ENCODE results near the gene SRSF4. TPM values are rescaled to one million over a fixed set of nuclear protein-coding genes. Genes with fewer than 3 reads are reported as not detected.

The SRSF4 gene
- total and polyA plus RNA-seq, 2 donors (not counting 1 experiment from before 2014, with no cell fraction given): 48.4 to 93.5 TPM

GRCh38 chr1:29166291-29166878 is 15.3 kb downstream of the SRSF4 start:
- peaks cover 96% of the 10 kb centered on the region for H3K79me2 ChIP-seq (ENCODE audit: control insufficient read depth, insufficient read depth, low read length)
- peaks cover 26 to 51% of the 10 kb centered on the region in 2 experiments for H3K36me3 ChIP-seq (replicated peaks in 1 of 2; ENCODE audit: control extremely low read depth in 1 of 2, control insufficient read depth in 1 of 2, extremely low read depth in 1 of 2, insufficient read depth in 2 of 2, low read length in 1 of 2)
- no peak for TF ChIP-seq EZH2 (IDR thresholded peaks at IDR 0.05; ENCODE audit: borderline replicate concordance, insufficient read depth, low read depth, low read length, poor library complexity, severe bottlenecking)
- TF ChIP-seq, protein P1, sequence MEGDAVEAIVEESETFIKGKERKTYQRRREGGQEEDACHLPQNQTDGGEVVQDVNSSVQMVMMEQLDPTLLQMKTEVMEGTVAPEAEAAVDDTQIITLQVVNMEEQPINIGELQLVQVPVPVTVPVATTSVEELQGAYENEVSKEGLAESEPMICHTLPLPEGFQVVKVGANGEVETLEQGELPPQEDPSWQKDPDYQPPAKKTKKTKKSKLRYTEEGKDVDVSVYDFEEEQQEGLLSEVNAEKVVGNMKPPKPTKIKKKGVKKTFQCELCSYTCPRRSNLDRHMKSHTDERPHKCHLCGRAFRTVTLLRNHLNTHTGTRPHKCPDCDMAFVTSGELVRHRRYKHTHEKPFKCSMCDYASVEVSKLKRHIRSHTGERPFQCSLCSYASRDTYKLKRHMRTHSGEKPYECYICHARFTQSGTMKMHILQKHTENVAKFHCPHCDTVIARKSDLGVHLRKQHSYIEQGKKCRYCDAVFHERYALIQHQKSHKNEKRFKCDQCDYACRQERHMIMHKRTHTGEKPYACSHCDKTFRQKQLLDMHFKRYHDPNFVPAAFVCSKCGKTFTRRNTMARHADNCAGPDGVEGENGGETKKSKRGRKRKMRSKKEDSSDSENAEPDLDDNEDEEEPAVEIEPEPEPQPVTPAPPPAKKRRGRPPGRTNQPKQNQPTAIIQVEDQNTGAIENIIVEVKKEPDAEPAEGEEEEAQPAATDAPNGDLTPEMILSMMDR (IDR thresholded peaks at IDR 0.05): no peak
- peaks cover 12 to 19% of the 10 kb centered on the region in 2 donors for H3K4me1 ChIP-seq (ENCODE audit: control insufficient read depth in 2 of 2, insufficient read depth in 2 of 2, low read length in 2 of 2)
- ATAC-seq (ENCODE audit: low read depth) (no peak), DNase-seq (no peak)
- intact Hi-C loops (cut with micrococcal nuclease): no loop called here
- ChIA-PET CTCF (interaction anchor here (1.8 to 1.9 kb wide), 2 partner anchors 16 to 36 kb away, joined by 4 to 6 read pairs; partner anchors contain the start of gene SRSF4), POLR2A (no interaction called here)
- no peak overlapping the region for H3K4me3 ChIP-seq (ENCODE audit: control extremely low read depth in 1 of 5, extremely low read depth in 1 of 5, insufficient read depth in 1 of 5, low read depth in 2 of 5, low read length in 4 of 5)
- 76% methylated on average over 8 of the region's 9 CpGs for WGBS (ENCODE audit: insufficient coverage)
- no peak overlapping the region for H3K27ac ChIP-seq (ENCODE audit: low read length in 2 of 2)
- Mint-ChIP-seq H3K27ac (no peak overlapping the region), H3K4me1 (peaks cover 34% of the 10 kb centered on the region), H3K4me3 (no peak overlapping the region), H3K27me3 (no peaks in the 10 kb centered on the region), H3K9me3 (ENCODE audit: insufficient read depth) (no peaks in the 10 kb centered on the region)
- H2AFZ ChIP-seq (ENCODE audit: insufficient read depth, low read depth, low read length, poor library complexity, severe bottlenecking): no peak overlapping the region
- H3K4me2 ChIP-seq (replicated peaks; ENCODE audit: low read depth, low read length, poor library complexity, severe bottlenecking): no peak overlapping the region
- H3K9me3 ChIP-seq (ENCODE audit: control extremely low read depth in 1 of 3, control insufficient read depth in 2 of 3, insufficient read depth in 1 of 3, low read length in 2 of 3): no peaks in the 10 kb centered on the region
- no peak overlapping the region for H3K9ac ChIP-seq (ENCODE audit: low read length)
- H4K20me1 ChIP-seq (ENCODE audit: control insufficient read depth, insufficient read depth, low read length, poor library complexity, severe bottlenecking): peaks cover 99% of the 10 kb centered on the region
- no peaks in the 10 kb centered on the region for H3K27me3 ChIP-seq (replicated peaks in 1 of 4; ENCODE audit: control extremely low read depth in 1 of 4, control insufficient read depth in 3 of 4, insufficient read depth in 4 of 4, low read length in 3 of 4)

GRCh38 chr1:29164588-29164987 is 17.1 kb downstream of the SRSF4 start:
- Mint-ChIP-seq H3K4me1 (peaks cover 18% of the 10 kb centered on the region), H3K9me3 (ENCODE audit: insufficient read depth) (no peaks in the 10 kb centered on the region), H3K27me3 (no peaks in the 10 kb centered on the region), H3K27ac (no peak overlapping the region), H3K4me3 (no peak overlapping the region)
- DNase-seq (no peak), ATAC-seq (ENCODE audit: low read depth) (no peak)
- TF ChIP-seq, protein P1 (IDR thresholded peaks at IDR 0.05): no peak
- no peak for TF ChIP-seq EZH2 (IDR thresholded peaks at IDR 0.05; ENCODE audit: borderline replicate concordance, insufficient read depth, low read depth, low read length, poor library complexity, severe bottlenecking)
- Histone ChIP-seq H3K27me3 (replicated peaks in 1 of 4; ENCODE audit: control extremely low read depth in 1 of 4, control insufficient read depth in 3 of 4, insufficient read depth in 4 of 4, low read length in 3 of 4) (no peaks in the 10 kb centered on the region), H3K9me3 (ENCODE audit: control extremely low read depth in 1 of 3, control insufficient read depth in 2 of 3, insufficient read depth in 1 of 3, low read length in 2 of 3) (no peaks in the 10 kb centered on the region), H3K36me3 (replicated peaks in 1 of 2; ENCODE audit: control extremely low read depth in 1 of 2, control insufficient read depth in 1 of 2, extremely low read depth in 1 of 2, insufficient read depth in 2 of 2, low read length in 1 of 2) (peaks cover 27 to 56% of the 10 kb centered on the region in 2 experiments), H4K20me1 (ENCODE audit: control insufficient read depth, insufficient read depth, low read length, poor library complexity, severe bottlenecking) (peaks cover 92% of the 10 kb centered on the region), H3K79me2 (ENCODE audit: control insufficient read depth, insufficient read depth, low read length) (peaks cover 86% of the 10 kb centered on the region), H2AFZ (ENCODE audit: insufficient read depth, low read depth, low read length, poor library complexity, severe bottlenecking) (no peak overlapping the region), H3K9ac (ENCODE audit: low read length) (no peak overlapping the region), H3K4me3 (ENCODE audit: control extremely low read depth in 1 of 5, extremely low read depth in 1 of 5, insufficient read depth in 1 of 5, low read depth in 2 of 5, low read length in 4 of 5) (no peak overlapping the region), H3K4me2 (replicated peaks; ENCODE audit: low read depth, low read length, poor library complexity, severe bottlenecking) (no peak overlapping the region), H3K27ac (ENCODE audit: low read length in 2 of 2) (no peak overlapping the region), H3K4me1 (ENCODE audit: control insufficient read depth in 2 of 2, insufficient read depth in 2 of 2, low read length in 2 of 2) (peaks cover 0 to under 1% of the 10 kb centered on the region in 2 donors)
- POLR2A ChIA-PET: no interaction called here
- CTCF ChIA-PET: no interaction called here
- intact Hi-C loops (cut with micrococcal nuclease): no loop called here
- whole genome bisulfite sequencing (ENCODE audit: insufficient coverage): 100% methylated on average over 1 of the region's 4 CpGs
